HFF-Myc (cell line): ENCODE results near the gene C11orf54.
"Not testable (repeated sequence)": the region's sequence is repeated elsewhere in the genome, so short reads cannot be mapped to it uniquely, and the experiment has no call there.

ENCODE experiments used
- DNase-seq: peaks from one replicate; pipeline ENCODE4 v3.0.0-alpha.2; 2011; ENCODE audit warnings: low read depth; ENCODE audit errors: extremely low read depth
- H3K4me3 ChIP-seq: replicated peaks from 2 replicates; pipeline ENCODE4 v1.5.1; 2011; ENCODE audit warnings: low read depth, mild to moderate bottlenecking, control low read depth, low read length
- TF ChIP-seq, protein P1 (sequence below): IDR thresholded peaks from 2 replicates; pipeline ENCODE4 v1.5.1; 2012; ENCODE audit warnings: mild to moderate bottlenecking, low read depth, low read length, control low read depth; ENCODE audit errors: missing control alignments

C11orf54 gene

DNA sequence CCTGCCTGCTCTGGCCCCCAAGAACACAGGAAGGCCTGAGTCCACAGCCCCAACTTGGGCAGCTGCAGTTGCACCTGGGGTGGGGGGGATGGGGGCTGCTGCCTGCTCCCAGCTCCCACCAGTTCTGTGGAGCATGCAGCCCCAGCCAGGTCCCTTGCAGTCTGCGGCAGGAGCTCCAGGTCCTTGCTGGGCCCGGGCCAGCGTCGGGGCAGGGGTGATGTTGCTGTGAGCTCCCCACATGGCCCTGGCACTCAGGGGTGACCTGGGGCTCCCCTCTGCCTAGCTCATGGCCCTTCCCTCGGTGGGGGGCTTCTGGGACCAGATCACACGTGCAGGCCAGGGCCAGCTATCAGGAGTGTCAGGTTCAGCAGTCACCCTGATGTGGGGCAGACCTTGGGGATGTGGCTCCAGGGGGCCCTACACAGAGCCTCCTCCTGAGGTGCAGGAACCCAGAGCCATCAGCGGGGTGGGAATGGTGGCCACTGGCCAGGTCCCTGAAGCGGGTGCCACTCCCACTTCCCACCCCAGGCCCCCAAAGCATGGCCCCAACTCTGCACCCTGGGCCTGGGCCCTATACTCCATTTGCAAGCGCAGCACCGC is 32.2 kb downstream of the C11orf54 start:
- TF ChIP-seq, protein P1, sequence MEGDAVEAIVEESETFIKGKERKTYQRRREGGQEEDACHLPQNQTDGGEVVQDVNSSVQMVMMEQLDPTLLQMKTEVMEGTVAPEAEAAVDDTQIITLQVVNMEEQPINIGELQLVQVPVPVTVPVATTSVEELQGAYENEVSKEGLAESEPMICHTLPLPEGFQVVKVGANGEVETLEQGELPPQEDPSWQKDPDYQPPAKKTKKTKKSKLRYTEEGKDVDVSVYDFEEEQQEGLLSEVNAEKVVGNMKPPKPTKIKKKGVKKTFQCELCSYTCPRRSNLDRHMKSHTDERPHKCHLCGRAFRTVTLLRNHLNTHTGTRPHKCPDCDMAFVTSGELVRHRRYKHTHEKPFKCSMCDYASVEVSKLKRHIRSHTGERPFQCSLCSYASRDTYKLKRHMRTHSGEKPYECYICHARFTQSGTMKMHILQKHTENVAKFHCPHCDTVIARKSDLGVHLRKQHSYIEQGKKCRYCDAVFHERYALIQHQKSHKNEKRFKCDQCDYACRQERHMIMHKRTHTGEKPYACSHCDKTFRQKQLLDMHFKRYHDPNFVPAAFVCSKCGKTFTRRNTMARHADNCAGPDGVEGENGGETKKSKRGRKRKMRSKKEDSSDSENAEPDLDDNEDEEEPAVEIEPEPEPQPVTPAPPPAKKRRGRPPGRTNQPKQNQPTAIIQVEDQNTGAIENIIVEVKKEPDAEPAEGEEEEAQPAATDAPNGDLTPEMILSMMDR: no peak
- no peak for DNase-seq
- H3K4me3 ChIP-seq: no peak overlapping the region

DNA sequence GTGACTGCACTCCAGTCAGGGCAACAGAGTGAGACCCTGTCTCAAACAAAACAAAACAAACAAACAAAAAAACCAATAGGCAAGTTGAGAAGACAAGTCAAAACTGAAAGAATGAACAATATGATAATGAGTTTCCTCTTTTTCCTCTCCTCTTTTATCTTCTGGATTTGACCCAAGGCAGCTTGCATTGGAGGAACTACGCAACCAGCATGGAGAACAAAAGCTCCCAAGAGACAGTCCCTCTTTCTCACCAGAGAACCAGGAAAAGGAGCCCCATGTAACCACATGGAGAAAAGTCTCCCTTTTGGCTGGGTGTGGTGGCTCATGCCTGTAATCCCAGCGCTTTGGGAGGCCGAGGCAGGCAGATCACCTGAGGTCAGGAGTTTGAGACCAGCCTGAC is 33.1 kb downstream of the C11orf54 start:
- not testable (repeated sequence) for H3K4me3 ChIP-seq, DNase-seq

DNA sequence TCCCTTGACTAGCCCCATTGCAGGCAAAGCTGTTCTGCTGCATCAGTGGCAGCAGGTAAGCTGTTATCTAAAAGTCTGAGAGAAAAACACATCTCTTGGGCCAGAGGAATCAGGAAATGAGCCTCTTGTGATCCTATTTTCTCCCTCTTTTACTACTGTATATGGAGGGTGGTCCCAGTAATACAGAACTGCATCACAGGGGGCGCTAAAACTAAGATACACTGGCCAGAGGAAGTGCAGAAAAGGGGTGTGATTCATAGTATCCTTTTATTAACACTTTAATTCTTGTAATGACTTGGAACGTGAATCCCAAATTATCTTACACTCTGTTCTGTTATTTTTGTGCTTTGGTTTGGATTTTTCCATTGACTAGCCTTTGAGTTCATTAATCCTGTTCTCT is 33.8 kb downstream of the C11orf54 start:
- no peak for DNase-seq
- TF ChIP-seq, protein P1: peak; percentile 50
- no peak overlapping the region for H3K4me3 ChIP-seq

DNA sequence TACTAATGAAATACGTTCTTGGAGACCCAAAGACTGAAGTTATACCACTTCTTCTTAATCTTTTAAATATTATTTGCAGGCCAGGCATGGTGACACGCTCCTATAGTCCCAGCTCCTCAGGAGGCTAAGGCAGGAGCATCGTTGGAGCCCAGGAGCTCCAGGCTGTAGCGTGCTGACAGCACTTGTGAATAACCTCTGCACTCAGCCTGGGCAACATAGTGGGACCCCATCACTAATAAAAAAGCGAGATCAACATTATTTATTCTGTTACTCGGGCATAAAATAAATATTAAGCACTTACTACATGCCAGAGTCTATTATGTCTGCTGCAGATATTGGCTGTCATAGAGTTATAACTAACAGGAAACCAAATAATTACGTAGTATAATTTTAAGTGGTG is 41.9 kb downstream of the C11orf54 start:
- TF ChIP-seq, protein P1: no peak
- H3K4me3 ChIP-seq: peak overlapping the region; percentile 82
- DNase-seq: no peak

DNA sequence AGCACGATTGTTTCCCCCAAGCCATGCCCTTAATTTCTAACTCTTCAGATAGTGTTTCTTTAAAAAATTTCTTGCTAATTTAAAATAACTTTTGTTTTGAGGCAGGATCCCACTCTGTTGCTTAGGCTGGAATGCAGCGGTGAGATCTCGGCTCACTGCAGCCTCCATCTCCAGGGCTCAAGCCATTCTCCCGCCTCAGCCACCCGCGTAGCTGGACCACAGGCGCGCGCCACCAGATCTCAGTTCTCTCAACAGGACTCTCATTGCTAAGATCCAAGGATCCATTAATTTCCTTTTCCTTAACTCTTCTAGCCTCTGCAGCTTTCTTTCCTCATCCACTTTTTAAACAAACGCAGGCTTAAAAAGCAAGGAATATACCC is 42.3 kb downstream of the C11orf54 start:
- H3K4me3 ChIP-seq: peak overlapping the region; percentile 82
- TF ChIP-seq, protein P1: no peak
- no peak for DNase-seq

DNA sequence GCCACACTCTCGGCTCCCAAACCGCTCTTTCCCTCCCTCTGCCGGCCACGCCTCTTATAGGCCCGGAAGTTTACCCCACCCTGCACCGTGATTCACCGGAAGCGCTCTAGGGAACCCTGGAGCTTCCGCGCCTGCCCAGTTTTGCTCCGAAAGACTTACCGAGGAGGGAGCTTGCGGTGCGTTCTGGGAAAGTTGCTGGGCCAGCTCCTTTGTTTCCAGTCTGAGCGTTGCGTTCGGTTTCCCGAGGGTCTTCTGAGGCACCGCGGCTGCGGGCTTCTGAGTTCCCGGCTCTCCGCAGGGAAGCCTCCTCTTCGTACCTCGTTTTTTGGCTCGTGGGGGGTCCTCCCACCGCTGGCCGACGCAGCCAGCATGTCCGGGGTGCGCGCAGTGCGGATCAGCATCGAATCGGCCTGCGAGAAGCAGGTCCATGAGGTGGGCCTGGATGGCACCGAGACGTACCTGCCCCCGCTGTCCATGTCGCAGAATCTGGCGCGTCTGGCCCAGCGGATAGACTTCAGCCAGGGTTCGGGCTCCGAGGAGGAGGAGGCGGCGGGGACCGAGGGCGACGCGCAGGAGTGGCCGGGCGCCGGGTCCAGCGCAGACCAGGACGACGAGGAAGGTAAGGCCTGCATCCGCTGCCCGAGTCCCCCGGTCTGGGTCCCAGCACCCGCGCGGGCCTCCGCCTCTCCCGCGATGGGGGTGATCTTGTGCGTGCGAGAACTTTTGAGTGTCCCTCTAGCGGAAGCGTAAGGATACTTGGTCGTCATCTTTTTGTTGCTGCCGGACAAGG is 42.9 kb downstream of the C11orf54 start, which contains the start of gene MED17:
Gene MED17, plus strand, starts transcription at position 138 of the 790 bp plus-strand sequence. Its CDS starts 232 bp downstream, at position 370.
- H3K4me3 ChIP-seq: peak within 1 kb of the TSS; percentile 82
- TF ChIP-seq, protein P1: peak; percentile 32
- DNase-seq: peak; percentile 82

DNA sequence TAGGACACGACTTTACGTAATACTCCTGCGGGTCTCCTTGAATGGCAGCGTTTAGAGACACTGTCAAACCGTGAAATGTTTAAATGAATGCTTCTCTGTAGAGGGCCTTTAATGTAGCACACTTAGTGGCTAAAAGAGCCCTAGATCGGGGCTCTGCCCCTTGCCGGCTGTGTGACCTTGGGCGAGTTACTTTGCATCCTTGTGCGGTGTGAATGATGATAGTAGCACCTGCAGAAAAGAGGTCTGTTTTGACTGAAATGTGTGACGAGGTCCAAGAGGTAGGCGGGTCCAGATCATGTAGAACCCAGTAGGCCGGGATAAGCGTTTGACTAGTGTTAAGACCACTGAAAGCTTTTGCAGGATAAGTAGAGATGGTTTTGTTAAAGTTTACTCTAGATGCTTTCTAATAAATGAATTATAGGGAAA is 43.5 kb downstream of the C11orf54 start:
- TF ChIP-seq, protein P1: no peak
- no peak for DNase-seq
- peak overlapping the region; percentile 82 for H3K4me3 ChIP-seq
